ENCODE results near the gene KIF6. TPM values are rescaled to one million over a fixed set of nuclear protein-coding genes. Genes with fewer than 3 reads are reported as not detected.

Gene KIF6
- total RNA-seq, 1 experiment from 2014 or later: 2.7 TPM

DNA sequence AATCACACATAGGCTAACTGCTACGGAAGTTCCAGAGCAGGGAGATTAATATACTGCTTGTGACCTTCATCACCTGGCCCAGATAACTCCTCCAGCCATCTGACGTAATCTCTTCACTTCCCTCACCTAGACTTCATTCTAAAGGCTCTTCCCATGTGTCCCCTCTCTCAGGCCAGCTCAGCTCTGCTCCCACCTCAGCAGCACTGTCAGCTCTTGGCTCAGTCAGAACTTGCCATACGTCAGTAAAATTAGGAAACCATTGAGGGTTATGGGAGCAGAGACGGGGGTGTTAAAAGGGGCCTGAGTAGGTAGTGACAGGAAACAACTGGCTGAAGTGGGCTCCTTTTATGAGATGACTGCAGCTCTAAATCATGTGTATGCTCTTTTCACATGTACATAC lies 101.5 kb downstream of the KIF6 start:
- ChIA-PET CTCF (no interaction called here), POLR2A (ENCODE audit: low non-redundant PET) (no interaction called here)
- Histone ChIP-seq H3K27me3 (replicated peaks; ENCODE audit: insufficient read depth, low read depth, low read length, poor library complexity) (no peaks in the 10 kb centered on the region), H3K4me1 (ENCODE audit: insufficient read depth, low read length, poor library complexity, severe bottlenecking) (no peaks in the 10 kb centered on the region), H3K36me3 (ENCODE audit: insufficient read depth, low read length, poor library complexity, severe bottlenecking) (no peaks in the 10 kb centered on the region), H3K4me3 (ENCODE audit: low read depth, low read length, poor library complexity, severe bottlenecking) (no peak overlapping the region), H3K9me3 (ENCODE audit: low read depth, low read length, poor library complexity, severe bottlenecking) (no peaks in the 10 kb centered on the region), H3K27ac (ENCODE audit: low read depth, low read length, poor library complexity, severe bottlenecking) (no peak overlapping the region)
- intact Hi-C loops (cut with micrococcal nuclease; ENCODE audit: unreplicated experiment): no loop called here
- no peak for DNase-seq (ENCODE audit: low spot score)
- BruUV-seq (replicated peaks): no TSS peak
- TF ChIP-seq, protein P1, sequence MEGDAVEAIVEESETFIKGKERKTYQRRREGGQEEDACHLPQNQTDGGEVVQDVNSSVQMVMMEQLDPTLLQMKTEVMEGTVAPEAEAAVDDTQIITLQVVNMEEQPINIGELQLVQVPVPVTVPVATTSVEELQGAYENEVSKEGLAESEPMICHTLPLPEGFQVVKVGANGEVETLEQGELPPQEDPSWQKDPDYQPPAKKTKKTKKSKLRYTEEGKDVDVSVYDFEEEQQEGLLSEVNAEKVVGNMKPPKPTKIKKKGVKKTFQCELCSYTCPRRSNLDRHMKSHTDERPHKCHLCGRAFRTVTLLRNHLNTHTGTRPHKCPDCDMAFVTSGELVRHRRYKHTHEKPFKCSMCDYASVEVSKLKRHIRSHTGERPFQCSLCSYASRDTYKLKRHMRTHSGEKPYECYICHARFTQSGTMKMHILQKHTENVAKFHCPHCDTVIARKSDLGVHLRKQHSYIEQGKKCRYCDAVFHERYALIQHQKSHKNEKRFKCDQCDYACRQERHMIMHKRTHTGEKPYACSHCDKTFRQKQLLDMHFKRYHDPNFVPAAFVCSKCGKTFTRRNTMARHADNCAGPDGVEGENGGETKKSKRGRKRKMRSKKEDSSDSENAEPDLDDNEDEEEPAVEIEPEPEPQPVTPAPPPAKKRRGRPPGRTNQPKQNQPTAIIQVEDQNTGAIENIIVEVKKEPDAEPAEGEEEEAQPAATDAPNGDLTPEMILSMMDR (conservative IDR thresholded peaks at IDR 0.05; ENCODE audit: low read depth, low read length): no peak
- no peak for TF ChIP-seq EZH2 (IDR thresholded peaks at IDR 0.05; ENCODE audit: borderline replicate concordance, low read depth, low read length, poor library complexity, severe bottlenecking)

DNA sequence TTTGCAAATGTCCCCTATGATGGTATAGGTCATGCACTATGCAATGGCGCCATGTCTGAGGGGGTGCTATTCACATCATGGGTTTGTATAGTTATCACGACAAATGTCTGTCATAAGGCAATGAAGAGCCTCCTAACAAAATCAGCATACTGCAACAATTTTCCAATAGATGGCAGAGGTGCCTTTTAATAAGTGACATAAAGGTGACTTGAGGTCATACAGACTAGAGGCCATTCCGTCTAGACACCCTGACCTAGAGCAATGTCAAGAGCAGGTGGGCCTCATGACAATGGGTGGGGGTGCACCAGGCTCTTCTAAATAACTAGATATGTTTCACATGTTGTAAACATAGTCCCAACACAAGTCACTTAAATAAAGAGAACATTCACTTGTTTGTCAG lies 107.7 kb downstream of the KIF6 start:
- Histone ChIP-seq H3K36me3 (ENCODE audit: insufficient read depth, low read length, poor library complexity, severe bottlenecking) (no peaks in the 10 kb centered on the region), H3K27ac (ENCODE audit: low read depth, low read length, poor library complexity, severe bottlenecking) (no peak overlapping the region), H3K27me3 (replicated peaks; ENCODE audit: insufficient read depth, low read depth, low read length, poor library complexity) (no peaks in the 10 kb centered on the region), H3K9me3 (ENCODE audit: low read depth, low read length, poor library complexity, severe bottlenecking) (no peaks in the 10 kb centered on the region), H3K4me1 (ENCODE audit: insufficient read depth, low read length, poor library complexity, severe bottlenecking) (no peaks in the 10 kb centered on the region), H3K4me3 (ENCODE audit: low read depth, low read length, poor library complexity, severe bottlenecking) (no peak overlapping the region)
- ChIA-PET POLR2A (ENCODE audit: low non-redundant PET) (no interaction called here), CTCF (no interaction called here)
- TF ChIP-seq, protein P1 (conservative IDR thresholded peaks at IDR 0.05; ENCODE audit: low read depth, low read length): no peak
- TF ChIP-seq EZH2 (IDR thresholded peaks at IDR 0.05; ENCODE audit: borderline replicate concordance, low read depth, low read length, poor library complexity, severe bottlenecking): no peak
- intact Hi-C loops (cut with micrococcal nuclease; ENCODE audit: unreplicated experiment): no loop called here
- BruUV-seq (replicated peaks): no TSS peak
- DNase-seq (ENCODE audit: low spot score): no peak

DNA sequence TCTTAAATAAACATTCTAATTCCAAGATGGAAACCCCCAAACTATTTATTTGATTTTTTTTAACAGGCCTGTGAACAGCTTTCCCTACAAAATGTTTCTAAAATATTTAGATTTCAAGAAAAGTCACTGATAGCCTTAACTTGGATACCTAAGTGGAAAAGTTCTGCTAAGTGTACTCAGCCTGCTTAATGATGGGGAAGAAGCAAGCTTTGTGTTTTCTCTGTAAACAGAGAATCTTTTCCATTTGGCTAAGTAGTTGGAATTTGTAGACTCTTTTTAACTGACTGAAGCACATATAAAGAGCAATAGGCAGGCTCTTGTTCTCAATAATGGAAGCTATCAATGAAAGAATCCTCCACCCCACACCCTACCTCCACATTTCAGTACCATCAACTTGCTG lies 108.2 kb downstream of the KIF6 start:
- Histone ChIP-seq H3K9me3 (ENCODE audit: low read depth, low read length, poor library complexity, severe bottlenecking) (no peaks in the 10 kb centered on the region), H3K27ac (ENCODE audit: low read depth, low read length, poor library complexity, severe bottlenecking) (no peak overlapping the region), H3K4me3 (ENCODE audit: low read depth, low read length, poor library complexity, severe bottlenecking) (no peak overlapping the region), H3K27me3 (replicated peaks; ENCODE audit: insufficient read depth, low read depth, low read length, poor library complexity) (no peaks in the 10 kb centered on the region), H3K36me3 (ENCODE audit: insufficient read depth, low read length, poor library complexity, severe bottlenecking) (no peaks in the 10 kb centered on the region), H3K4me1 (ENCODE audit: insufficient read depth, low read length, poor library complexity, severe bottlenecking) (no peaks in the 10 kb centered on the region)
- POLR2A ChIA-PET (ENCODE audit: low non-redundant PET): no interaction called here
- CTCF ChIA-PET: no interaction called here
- no peak for DNase-seq (ENCODE audit: low spot score)
- BruUV-seq (replicated peaks): no TSS peak
- intact Hi-C loops (cut with micrococcal nuclease; ENCODE audit: unreplicated experiment): no loop called here
- no peak for TF ChIP-seq EZH2 (IDR thresholded peaks at IDR 0.05; ENCODE audit: borderline replicate concordance, low read depth, low read length, poor library complexity, severe bottlenecking)
- TF ChIP-seq, protein P1 (conservative IDR thresholded peaks at IDR 0.05; ENCODE audit: low read depth, low read length): no peak
